A549 (cell line): ENCODE data around the gene ANK2. TPM values are rescaled to one million over a fixed set of nuclear protein-coding genes. Genes with fewer than 3 reads are reported as not detected.

ENCODE experiments used
- ATAC-seq, 2 experiments: fragments of 200-7000 bp in 1 of 2; fragments of >200 bp in 1 of 2; cut with Nextera tagmentation in 1 of 2; cut with Tn5 transposase in 1 of 2; 3 replicates each; pipeline versions ENCODE4 v1.8.0 to v1.9.1; 2018 to 2020; ENCODE audit warnings: mild to moderate bottlenecking in 1 of 2, moderate library complexity in 1 of 2
- CTCF ChIA-PET: fragments of 300-600 bp; sonication (Branson Sonifier 250); formaldehyde crosslinking; extraction: SDS; loops from one replicate; lab custom pipeline; 2021; ENCODE audit warnings: antibody characterized with exemption, inconsistent platforms; lab: Yijun Ruan, JAX
- POLR2A ChIA-PET: fragments of 350-600 bp; formaldehyde crosslinking; extraction: SDS; loops from one replicate; lab custom pipeline; 2021; ENCODE audit warnings: antibody characterized with exemption, inconsistent platforms; lab: Yijun Ruan, JAX
- DNase-seq, 2 experiments: peaks; one replicate each; pipeline versions ENCODE4 v3.0.0 to v3.0.0-alpha.2; 2011 to 2016; ENCODE audit warnings: low read depth in 1 of 2, low spot score in 1 of 2
- FAIRE-seq: peaks from 2 replicates; lab custom pipeline; 2011; peaks lifted over from hg19 to GRCh38; lab: Jason Lieb, UNC
- H3K27ac ChIP-seq, 2 experiments: fragments of >200 bp; sonication (Bioruptor Twin); formaldehyde crosslinking; 3 replicates each; pipeline ENCODE4 v1.5.1; 2016 to 2017
- H3K4me1 ChIP-seq: fragments of >200 bp; sonication (Bioruptor Twin); formaldehyde crosslinking; 3 replicates; pipeline ENCODE4 v1.6.1; 2016
- H3K4me2 ChIP-seq: fragments of >200 bp; sonication (Bioruptor Twin); formaldehyde crosslinking; 3 replicates; pipeline ENCODE4 v1.6.1; 2016
- H3K4me3 ChIP-seq: fragments of >200 bp; sonication (Bioruptor Twin); formaldehyde crosslinking; 3 replicates; pipeline ENCODE4 v1.5.1; 2016
- H3K9me3 ChIP-seq: fragments of >200 bp; sonication (Bioruptor Twin); formaldehyde crosslinking; 3 replicates; pipeline ENCODE4 v1.6.1; 2016
- CBX8 ChIP-seq: fragments of 200-600 bp; sonication (generic); IDR thresholded peaks from 2 replicates; pipeline ENCODE4 v1.6.1; 2016
- CEBPB ChIP-seq, 2 experiments: fragments of >200 bp in 1 of 2; sonication (Bioruptor Twin) in 1 of 2; formaldehyde crosslinking in 1 of 2; IDR thresholded peaks; 2 replicates each; pipeline ENCODE4 v1.6.1; 2012 to 2016
- ELK1 ChIP-seq: fragments of 150-350 bp; IDR thresholded peaks from 2 replicates; pipeline ENCODE4 v1.6.1; 2014; ENCODE audit warnings: low read depth, mild to moderate bottlenecking, low read length
- FOSB ChIP-seq: fragments of 250-450 bp; sonication (Bioruptor Pico); IDR thresholded peaks from 2 replicates; pipeline ENCODE4 v1.5.0; 2020; ENCODE audit warnings: mild to moderate bottlenecking, moderate library complexity
- GATA3 ChIP-seq: IDR thresholded peaks from 2 replicates; pipeline ENCODE4 v1.6.1; 2012; ENCODE audit warnings: borderline replicate concordance
- HEYL ChIP-seq: fragments of 250-450 bp; sonication (Bioruptor Pico); IDR thresholded peaks from 2 replicates; pipeline ENCODE4 v1.8.0; 2021; ENCODE audit warnings: mild to moderate bottlenecking, moderate library complexity
- HOXB5 ChIP-seq: fragments of 250-450 bp; sonication (Bioruptor Pico); IDR thresholded peaks from 2 replicates; pipeline ENCODE4 v1.5.0; 2020; ENCODE audit warnings: mild to moderate bottlenecking, moderate library complexity
- KDM1A ChIP-seq: fragments of 200-600 bp; sonication (generic); IDR thresholded peaks from 2 replicates; pipeline ENCODE4 v1.6.1; 2016; ENCODE audit warnings: low read depth, mild to moderate bottlenecking
- KDM5A ChIP-seq: fragments of 200-600 bp; sonication (generic); IDR thresholded peaks from 2 replicates; pipeline ENCODE4 v1.6.1; 2016; ENCODE audit warnings: antibody characterized with exemption, mild to moderate bottlenecking
- MAX ChIP-seq: IDR thresholded peaks from 2 replicates; pipeline ENCODE4 v1.6.1; 2012
- MAZ ChIP-seq: fragments of 150-350 bp; IDR thresholded peaks from 2 replicates; pipeline ENCODE4 v1.6.1; 2014; ENCODE audit warnings: antibody characterized with exemption, low read depth, low read length, borderline replicate concordance
- NFE2L2 ChIP-seq: fragments of 150-350 bp; conservative IDR thresholded peaks from 2 replicates; pipeline ENCODE4 v1.6.1; 2014; ENCODE audit warnings: low read length
- NR3C1 ChIP-seq: fragments of >200 bp; sonication (Bioruptor Twin); formaldehyde crosslinking; IDR thresholded peaks from 3 replicates; pipeline ENCODE4 v1.6.1; 2017
- RCOR1 ChIP-seq: fragments of 150-350 bp; IDR thresholded peaks from 2 replicates; pipeline ENCODE4 v1.6.1; 2014; ENCODE audit warnings: antibody characterized with exemption, low read length, low read depth
- RFX5 ChIP-seq: fragments of 450-650 bp; IDR thresholded peaks from 2 replicates; pipeline ENCODE4 v1.7.1; 2014; ENCODE audit warnings: antibody characterized with exemption, mild to moderate bottlenecking, moderate library complexity
- SMC3 ChIP-seq: fragments of >200 bp; sonication (Bioruptor Twin); formaldehyde crosslinking; IDR thresholded peaks from 3 replicates; pipeline ENCODE4 v1.6.1; 2018; ENCODE audit warnings: inconsistent platforms
- TFCP2L1 ChIP-seq: fragments of 250-450 bp; sonication (Bioruptor Pico); IDR thresholded peaks from 2 replicates; pipeline ENCODE4 v1.5.0; 2021; ENCODE audit warnings: mild to moderate bottlenecking
- ZSCAN20 ChIP-seq: fragments of 250-450 bp; sonication (Bioruptor Pico); IDR thresholded peaks from 2 replicates; pipeline ENCODE4 v1.8.0; 2022; ENCODE audit warnings: mild to moderate bottlenecking, moderate library complexity
- WGBS: methylation state at CpG from one replicate; pipeline ENCODE4 v1.1.6; 2017; ENCODE audit errors: missing lambda C conversion rate; 5-methylcytosine and 5-hydroxymethylcytosine counted together
- polyA plus RNA-seq, 4 experiments: library from polyadenylated mRNA; depleted of rRNA in 3 of 4; stranded (reverse); fragments of >200 nt; fragmentation: RNase III in 1 of 4; extraction: RNeasy Plus Mini Kit Qiagen cat#74134 plus additional on column Dnase treatment in 1 of 4; gene quantifications; 2 replicates in 3 of 4; 3 replicates in 1 of 4; pipeline ENCODE4 v1.2.3, GENCODE V29; 2011 to 2017
- TF ChIP-seq, protein P1 (sequence below): fragments of 450-650 bp; IDR thresholded peaks from 2 replicates; pipeline ENCODE4 v1.6.1; 2014; ENCODE audit warnings: antibody characterized with exemption
- TF ChIP-seq, protein P2 (sequence below): fragments of 250-450 bp; sonication (Bioruptor Pico); IDR thresholded peaks from 2 replicates; pipeline ENCODE4 v1.5.0; 2020; ENCODE audit warnings: low read depth, mild to moderate bottlenecking, moderate library complexity
- TF ChIP-seq, protein P3 (sequence below): fragments of >200 bp; sonication (Bioruptor Twin); formaldehyde crosslinking; IDR thresholded peaks from 2 replicates; pipeline ENCODE4 v1.6.1; 2016
- TF ChIP-seq, protein P4 (sequence below): IDR thresholded peaks from 2 replicates; pipeline ENCODE4 v1.6.1; 2012; ENCODE audit warnings: low read depth, borderline replicate concordance

Gene ANK2
- polyA plus RNA-seq, 2 of the 4 experiments (the other 2 are of a cell fraction), result 1.4 to 3.1 TPM

- TF ChIP-seq, protein P1, sequence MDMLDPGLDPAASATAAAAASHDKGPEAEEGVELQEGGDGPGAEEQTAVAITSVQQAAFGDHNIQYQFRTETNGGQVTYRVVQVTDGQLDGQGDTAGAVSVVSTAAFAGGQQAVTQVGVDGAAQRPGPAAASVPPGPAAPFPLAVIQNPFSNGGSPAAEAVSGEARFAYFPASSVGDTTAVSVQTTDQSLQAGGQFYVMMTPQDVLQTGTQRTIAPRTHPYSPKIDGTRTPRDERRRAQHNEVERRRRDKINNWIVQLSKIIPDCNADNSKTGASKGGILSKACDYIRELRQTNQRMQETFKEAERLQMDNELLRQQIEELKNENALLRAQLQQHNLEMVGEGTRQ, result 0 out of 2 replicates have a peak, but pooled peaks have one; percentile 20
- no peak for TF ChIP-seq RCOR1
- Histone ChIP-seq H3K27ac (no peak overlapping the region), H3K9me3 (no peaks in the 10 kb centered on the region), H3K4me1 (peaks cover 28% of the 10 kb centered on the region), H3K4me3 (no peak overlapping the region), H3K4me2 (no peak overlapping the region)
- FAIRE-seq, result no peak
- CTCF ChIA-PET, result no interaction called here
- POLR2A ChIA-PET, result no interaction called here
- WGBS, result 77% methylated on average over 8 of the region's 8 CpGs
- no peak for DNase-seq
- no peak; a peak in 1 of 6 replicates for ATAC-seq
These were observed 96.3 kb downstream of the ANK2 start for GRCh38 chr4:113145519-113146291.

DNA sequence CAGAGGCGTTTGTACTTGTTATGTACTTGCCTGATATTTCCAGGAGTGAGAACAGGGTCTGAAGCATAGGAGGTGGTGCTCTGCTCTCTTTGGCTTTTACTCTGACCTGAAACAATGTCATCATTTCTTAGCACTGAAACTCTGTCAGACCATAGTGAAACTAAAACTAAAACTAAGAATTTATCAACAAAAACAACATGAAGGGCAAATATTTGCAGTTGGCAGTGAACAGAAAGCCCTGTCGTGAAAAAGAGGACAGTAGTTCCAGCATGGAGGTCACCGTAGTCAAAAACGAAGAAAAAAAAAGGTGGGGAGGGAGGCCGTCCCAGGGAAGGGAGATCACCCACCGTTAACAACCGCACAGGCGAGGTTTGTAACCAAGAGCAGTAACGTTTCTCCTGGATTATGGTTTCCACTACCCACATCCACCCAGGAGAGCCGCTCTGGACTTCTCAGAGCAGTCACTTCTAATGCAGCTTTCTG lies 97.5 kb downstream of the ANK2 start:
- 50% methylated on average over 10 of the region's 10 CpGs for WGBS
- ATAC-seq, result peak in 1 of 2 experiments; percentile 67; a peak in 3 of 6 replicates
- H3K4me1 ChIP-seq, result peaks cover 22% of the 10 kb centered on the region
- H3K4me2 ChIP-seq, result peak overlapping the region; percentile 86
- ChIA-PET CTCF (interaction anchor here (0.7 kb wide), 1 partner anchor 61 kb away, joined by 3 read pairs; no protein-coding TSS in a partner anchor), POLR2A (no interaction called here)
- H3K27ac ChIP-seq, result peak overlapping the region; percentile 44 to 68; a peak in 5 of 6 replicates
- FAIRE-seq, result no peak
- no peak for DNase-seq
- no peaks in the 10 kb centered on the region for H3K9me3 ChIP-seq
- TF ChIP-seq MAZ (no peak), NFE2L2 (no peak)
- 0 out of 3 replicates have a peak overlapping the region, but pooled peaks have one; percentile 21 for H3K4me3 ChIP-seq

DNA sequence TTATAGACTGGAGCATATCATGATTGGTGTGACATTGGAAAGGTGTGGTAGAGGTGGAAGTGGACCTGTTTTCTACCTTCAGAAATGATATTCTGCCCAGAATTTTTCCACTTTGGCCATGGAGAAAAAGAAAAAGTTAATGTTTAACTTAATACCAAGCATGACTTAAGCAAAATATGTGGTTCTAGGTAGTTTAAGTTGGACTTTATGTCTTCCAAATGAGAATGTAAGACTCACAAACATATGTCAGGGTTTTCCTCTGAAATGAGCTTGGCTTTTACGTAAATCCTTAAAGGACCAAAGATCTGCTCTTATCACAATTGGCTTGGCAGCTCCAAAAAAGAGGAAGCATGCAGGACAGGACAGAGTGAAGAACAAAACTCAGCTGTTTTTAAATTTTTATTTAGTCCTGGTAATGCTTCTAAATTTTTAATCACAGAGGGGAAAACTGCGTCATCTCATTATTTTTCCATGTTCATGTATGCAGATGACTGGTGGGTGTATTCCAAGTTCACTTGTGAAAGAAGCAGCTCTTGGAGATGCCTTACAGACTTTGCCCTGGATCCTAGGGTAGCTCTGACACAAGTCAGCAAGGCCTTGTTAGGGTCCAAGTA lies 98.2 kb downstream of the ANK2 start:
- FAIRE-seq (no peak), DNase-seq (no peak), ATAC-seq (peak in 1 of 2 experiments; percentile 27; a peak in 3 of 6 replicates)
- ChIA-PET CTCF (no interaction called here), POLR2A (no interaction called here)
- 55% methylated on average over 2 of the region's 2 CpGs for WGBS
- Histone ChIP-seq H3K4me1 (peaks cover 15% of the 10 kb centered on the region; the same call in 2 of the 3 replicates), H3K27ac (peak overlapping the region in 1 of 2 experiments; percentile 68; a peak in 2 of 6 replicates), H3K9me3 (no peaks in the 10 kb centered on the region), H3K4me2 (peak overlapping the region; percentile 86), H3K4me3 (no peak overlapping the region)
- no peak for TF ChIP-seq GATA3
- no peak for TF ChIP-seq KDM5A
- no peak for TF ChIP-seq CBX8
- TF ChIP-seq NR3C1, result no peak
- TF ChIP-seq HEYL (CRISPR knock-in tag), result no peak
- no peak for TF ChIP-seq SMC3

GRCh38 chr4:113148925-113149324 lies 99.5 kb downstream of the ANK2 start:
- DNase-seq (no peak), FAIRE-seq (no peak)
- POLR2A ChIA-PET, result no interaction called here
- no peak for TF ChIP-seq ZSCAN20 (CRISPR knock-in tag)
- TF ChIP-seq, protein P1, result no peak
- TF ChIP-seq MAX, result no peak
- no peak for TF ChIP-seq NFE2L2
- no peak for TF ChIP-seq HOXB5 (CRISPR knock-in tag)
- no peak for TF ChIP-seq TFCP2L1 (CRISPR knock-in tag)
- TF ChIP-seq, protein P2, sequence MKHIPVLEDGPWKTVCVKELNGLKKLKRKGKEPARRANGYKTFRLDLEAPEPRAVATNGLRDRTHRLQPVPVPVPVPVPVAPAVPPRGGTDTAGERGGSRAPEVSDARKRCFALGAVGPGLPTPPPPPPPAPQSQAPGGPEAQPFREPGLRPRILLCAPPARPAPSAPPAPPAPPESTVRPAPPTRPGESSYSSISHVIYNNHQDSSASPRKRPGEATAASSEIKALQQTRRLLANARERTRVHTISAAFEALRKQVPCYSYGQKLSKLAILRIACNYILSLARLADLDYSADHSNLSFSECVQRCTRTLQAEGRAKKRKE, result no peak
- TF ChIP-seq RFX5, result no peak
- TF ChIP-seq CEBPB (IDR thresholded peaks at IDR 0.05), result no peak
- TF ChIP-seq, protein P3, sequence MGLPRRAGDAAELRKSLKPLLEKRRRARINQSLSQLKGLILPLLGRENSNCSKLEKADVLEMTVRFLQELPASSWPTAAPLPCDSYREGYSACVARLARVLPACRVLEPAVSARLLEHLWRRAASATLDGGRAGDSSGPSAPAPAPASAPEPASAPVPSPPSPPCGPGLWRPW, result no peak
- TF ChIP-seq, protein P4, sequence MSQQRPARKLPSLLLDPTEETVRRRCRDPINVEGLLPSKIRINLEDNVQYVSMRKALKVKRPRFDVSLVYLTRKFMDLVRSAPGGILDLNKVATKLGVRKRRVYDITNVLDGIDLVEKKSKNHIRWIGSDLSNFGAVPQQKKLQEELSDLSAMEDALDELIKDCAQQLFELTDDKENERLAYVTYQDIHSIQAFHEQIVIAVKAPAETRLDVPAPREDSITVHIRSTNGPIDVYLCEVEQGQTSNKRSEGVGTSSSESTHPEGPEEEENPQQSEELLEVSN, result no peak
- TF ChIP-seq KDM1A, result no peak
- no peak for TF ChIP-seq ELK1
- TF ChIP-seq FOSB (CRISPR knock-in tag), result no peak

More at GRCh38 chr4:113148925-113149324, 99.5 kb downstream of the ANK2 start:
- CTCF ChIA-PET, result no interaction called here
- H3K4me1 ChIP-seq, result peaks cover 22% of the 10 kb centered on the region; the same call in 2 of the 3 replicates
- H3K4me3 ChIP-seq, result no peak overlapping the region
- no peak overlapping the region for H3K27ac ChIP-seq
- ATAC-seq, result no peak
- H3K4me2 ChIP-seq, result no peak overlapping the region
- no peaks in the 10 kb centered on the region for H3K9me3 ChIP-seq
